HG03159 (cell line): ENCODE results near the gene DDR1.

Experiments used
- ATAC-seq: cut with Tn5 transposase; IDR thresholded peaks from one replicate; pipeline ENCODE4 v1.9.1; 2021; ENCODE audit warnings: mild to moderate bottlenecking, moderate library complexity; ENCODE audit not compliant: unreplicated experiment

DDR1 gene

DNA sequence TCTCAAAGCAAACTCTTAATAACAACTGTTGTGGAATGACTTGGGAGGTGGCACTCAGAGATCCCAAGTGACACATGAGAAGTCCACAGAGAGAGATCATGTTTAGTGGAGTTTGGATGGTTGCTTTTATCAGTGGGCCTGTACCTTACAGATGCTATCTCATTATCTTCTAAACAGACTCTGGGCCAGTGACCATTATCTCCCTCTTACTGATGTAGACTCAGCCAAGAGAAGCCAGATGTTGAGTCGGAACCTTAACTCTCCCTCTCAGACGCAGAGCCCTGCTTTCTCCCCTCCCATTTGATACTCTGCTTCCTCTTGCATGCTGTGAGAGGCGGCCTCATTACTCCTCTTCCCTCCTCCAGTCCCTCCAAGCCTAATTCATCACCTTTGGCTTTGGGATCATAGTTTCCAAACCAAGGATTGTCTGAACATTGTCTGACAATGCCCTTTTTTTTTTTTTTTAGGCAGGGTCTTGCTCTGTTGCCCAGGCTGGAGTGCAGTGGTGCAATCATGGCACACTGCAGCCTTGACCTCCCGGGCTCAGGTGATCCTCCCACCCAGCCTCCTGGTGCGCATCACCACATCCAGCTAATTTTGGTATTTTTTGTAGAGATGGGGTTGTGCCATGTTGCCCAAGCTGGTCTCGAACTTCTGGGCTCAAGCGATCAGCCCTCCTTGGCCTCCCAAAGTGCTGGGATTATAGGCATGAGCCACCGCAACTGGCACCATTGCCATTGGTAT lies 4.5 kb upstream of the DDR1 start:
- no peak for ATAC-seq

DNA sequence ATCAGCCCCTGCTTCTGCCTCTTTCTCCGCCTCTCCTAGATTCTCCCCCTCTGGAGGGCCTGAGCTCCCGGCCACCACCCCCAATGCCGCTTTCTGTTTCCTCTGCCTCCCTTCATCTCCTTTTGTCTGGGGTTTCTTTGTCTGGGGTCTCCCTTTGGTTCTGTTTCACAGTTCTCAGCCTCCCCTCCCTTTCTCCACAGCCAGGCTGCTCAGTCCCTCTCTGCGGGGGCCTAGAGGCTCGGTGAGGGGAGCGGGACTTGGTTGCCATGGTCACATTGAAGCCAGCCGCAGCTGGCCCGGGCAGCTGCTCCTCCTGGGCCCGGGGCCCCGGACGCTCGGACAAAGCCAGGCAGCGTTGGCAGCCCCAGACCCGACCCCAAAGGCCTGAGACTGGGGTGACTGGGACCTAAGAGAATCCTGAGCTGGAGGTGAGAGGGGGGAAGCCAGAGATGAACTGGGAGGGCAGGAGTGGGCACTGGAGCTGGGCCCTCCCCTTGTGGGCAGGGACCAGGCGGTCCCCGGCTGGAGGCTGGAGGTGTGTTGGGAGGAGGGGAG lies 3.5 kb upstream of the DDR1 start:
- no peak for ATAC-seq

DNA sequence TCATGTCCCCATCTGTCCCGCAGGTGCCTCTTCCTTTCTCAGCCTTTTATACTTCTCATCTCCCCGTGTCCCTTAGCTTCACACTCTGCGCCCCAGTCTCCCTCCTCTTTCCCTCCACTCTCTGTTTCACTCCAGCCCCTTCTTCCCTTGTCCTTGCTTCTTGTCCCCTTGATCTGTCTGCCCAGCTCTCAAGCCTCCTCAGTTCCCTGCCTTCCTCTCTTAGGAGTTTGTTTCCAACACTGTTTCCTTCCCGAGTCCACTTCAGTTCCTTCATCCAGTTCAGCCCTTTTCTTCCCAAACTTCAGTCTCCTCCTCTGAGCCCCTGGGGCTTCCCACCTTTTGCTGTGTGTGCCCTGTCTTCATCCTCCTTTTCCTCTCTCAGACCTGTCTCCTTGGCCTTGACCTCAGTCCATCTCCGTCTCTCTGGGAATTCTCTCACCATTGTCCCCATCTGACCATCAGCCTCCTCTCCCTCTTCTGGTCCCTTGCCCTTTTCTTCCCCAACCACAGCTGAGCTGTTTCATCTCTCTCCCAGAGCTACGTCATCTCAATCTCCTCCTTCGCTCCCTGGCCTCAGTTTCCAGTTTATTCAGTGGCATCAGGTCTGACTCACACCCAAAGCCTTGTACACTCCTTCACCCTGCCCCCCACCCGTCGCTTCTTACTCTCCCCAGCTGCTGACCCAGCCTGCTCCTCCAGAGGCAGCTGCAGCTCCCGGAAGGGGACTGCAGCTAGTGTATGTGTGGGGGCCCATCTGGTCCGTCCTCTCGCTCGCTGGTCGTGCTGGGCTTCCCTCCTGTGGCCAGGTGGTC lies 2.7 kb upstream of the DDR1 start:
- ATAC-seq = no peak

DNA sequence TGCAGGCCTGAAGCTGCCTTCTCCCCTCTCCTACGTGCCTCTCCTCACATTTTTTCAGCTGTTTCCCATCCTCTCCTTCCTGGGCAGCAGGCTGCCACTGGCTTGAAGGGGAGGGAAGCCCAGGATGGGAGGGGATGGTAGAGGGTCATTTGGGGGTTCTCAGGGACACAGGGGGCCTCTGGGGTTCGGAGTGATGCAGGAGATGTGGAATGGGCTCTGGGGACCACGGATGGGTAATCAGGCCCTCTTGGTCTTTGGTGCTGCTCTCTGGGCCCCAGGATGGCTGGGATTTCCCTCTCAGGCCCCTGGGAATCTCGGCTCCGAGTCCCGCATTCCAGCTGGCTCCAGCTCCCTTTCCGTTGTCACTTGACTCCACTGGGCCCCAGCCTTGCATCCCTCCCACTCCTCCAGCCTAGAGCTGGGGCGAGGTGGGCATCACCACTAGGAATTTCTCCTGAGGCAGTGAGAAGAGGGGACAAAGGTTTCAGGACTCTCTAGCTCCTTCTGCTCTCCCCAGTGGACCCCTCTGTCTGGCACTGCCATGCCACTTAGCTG lies 2.0 kb upstream of the DDR1 start:
- ATAC-seq = no peak

DNA sequence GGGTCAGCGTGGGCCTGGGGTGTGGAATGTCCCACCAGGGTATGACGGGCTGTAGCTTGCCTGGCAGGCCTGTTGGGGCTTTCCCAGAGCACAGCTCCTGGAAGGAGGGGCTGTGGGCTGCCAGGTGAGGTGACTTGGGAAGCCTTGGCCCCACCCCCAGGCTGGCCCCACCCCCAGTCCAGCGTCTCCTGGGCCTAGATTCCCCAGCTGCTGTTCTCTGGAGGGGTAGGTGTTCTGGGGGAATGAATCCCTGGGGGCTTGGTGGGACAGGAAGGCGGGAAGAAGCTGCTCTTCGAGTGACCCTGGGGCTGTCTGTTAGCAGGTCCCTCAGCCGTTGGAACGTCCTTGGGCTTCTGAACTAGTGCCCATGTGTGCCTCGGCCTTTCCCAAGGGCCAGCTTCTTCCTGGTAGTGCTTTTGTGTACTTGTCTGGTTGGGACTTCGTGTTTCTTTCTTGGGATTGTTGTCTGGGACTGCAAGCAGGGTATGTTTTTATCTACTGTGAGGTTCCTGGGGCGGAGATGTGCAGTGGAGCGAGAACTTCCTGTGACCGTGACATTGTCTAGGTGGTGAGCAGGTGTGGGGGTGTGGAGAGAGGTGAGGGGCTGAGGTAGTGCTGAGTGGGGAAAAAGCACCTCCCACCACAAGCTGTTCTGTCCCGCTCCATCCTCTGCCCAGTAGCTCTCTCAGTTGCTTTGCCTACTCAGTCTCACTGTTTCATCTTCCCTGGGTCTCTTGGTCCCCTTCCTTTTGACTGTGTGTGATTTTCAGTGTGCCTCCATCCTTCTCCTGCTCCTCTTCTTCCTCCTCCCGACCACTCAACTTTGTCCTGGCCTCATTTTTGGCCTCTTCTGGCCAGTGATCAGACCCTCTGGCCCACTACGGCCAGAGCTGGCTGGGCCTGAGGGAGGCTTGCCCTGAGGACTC lies 1.3 kb upstream of the DDR1 start:
- no peak for ATAC-seq

DNA sequence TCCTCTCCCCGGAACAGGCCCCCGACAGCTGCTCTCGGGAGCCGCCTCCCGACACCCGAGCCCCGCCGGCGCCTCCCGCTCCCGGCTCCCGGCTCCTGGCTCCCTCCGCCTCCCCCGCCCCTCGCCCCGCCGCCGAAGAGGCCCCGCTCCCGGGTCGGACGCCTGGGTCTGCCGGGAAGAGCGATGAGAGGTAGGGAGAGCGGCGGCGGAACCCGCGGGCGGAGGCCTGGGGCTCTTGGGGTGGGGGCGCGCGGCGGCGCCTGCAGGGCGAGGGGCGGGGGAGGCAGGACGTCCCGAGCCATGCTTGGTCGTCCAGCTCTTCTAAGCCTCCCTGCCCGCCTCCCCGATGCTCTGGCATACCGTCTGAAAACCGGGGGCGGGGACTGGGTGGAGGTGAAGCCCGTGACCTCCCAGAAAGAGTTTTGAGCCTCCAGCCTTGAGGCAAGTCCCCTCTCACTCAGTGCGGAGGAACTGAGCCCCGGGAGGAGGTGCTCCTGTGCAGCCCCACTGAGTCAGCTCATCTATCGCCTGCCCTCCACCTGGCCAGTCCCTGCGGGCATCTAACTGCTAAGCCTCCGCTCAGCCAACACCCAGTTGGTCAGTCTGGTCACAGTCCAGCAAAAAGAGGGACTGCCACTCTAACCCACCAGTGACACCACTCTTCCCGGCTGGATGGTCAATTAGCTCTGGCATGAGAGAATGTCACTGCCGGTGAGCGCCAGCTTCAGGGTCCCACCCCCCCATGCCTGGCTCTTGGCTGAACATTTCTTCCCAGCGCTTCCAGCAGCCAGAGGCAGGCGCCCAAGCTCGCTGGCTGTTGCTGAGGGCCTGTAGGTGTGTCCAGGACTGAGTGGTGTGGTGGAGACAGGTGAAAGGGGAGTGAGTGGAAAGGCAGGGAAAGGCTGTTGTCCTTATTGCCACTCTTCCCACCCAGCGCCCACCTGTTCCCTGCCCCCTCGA lies 482 bp downstream of the DDR1 start:
- ATAC-seq = no peak

DNA sequence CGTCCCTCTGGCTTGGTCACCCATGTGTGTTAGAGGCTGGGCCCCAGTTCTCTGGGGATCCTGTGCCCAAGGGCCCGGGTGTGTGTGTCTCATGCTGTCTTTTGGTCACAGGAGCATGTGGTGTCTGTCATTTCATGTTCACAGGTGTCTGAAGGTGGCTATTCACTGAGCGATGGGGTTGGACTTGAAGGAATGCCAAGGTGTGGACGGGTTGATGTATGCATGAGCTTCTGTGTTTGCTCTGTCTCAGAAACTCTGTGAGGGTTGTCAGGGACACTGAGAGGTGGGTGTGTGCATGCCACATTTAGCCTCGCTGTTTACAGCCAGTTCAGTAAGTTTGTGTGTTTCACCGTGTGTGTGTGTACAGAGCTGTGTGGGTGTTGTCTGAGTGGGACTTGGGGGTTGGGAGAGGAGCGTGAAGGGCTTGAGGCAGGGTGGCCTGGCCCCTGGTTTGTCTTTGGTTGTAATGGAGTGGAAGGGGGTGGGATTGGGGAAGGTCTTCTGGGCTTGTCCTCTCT lies 1.2 kb downstream of the DDR1 start:
- ATAC-seq = no peak

DNA sequence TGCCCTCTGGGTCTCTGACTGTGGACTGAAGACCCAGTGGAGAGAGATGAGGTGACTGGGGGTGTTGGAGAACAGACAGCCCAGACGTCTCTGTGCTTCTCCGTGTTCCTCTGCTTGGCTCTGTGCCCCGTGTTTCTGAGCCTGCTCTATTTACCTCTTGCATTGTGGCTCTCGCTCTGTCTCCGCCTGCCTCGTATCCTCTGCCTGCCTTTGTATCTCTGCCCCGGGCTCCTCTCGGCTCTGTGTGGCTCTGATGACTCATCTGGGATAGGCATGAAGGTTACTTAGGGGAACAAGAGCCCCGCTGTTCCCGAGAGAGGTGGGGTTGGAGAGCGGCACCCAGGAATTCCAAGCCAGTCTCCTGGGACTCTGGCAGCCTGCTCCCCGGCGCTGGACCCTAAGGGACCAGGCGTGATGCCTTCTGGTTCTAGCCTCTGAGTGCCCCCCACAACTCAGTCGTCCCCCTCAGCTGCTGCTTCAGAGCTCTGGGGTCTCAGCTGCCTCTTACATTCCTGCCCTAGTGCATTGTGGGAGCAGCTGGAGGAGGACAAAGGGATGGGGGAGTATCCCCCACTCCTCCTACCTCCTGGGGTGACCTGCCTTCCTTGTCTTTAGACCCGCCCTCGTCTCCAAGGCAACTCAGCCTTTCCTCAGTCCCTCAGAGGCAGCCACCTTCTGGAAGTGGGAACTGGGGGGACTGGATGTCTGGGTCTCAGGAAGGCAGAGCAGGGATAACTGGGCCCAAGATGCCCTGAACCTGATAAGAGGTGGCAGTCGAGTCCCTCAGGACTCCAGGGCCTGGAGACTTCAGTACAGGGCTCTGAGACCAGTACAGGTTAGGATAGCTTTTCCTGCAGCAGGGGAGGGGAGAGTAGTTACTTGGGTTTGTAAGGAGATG lies 1.9 kb downstream of the DDR1 start:
- no peak for ATAC-seq

DNA sequence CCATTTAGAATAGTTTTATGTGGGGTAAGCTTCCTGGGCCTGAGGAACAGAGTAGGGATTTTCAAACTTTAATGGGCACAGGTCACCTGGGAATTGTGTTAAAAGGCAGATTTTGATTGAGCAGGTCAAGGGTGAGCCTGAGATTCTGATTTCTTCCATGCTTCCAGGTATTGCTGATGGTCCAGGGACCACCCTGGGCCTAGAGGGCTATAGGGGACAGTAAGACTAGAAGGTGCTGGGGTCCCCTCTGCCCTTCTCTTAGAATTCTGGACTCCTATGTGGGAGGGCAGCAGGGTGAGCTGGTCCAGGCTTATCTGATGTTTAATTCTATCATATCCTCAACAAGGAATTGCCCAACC lies 2.6 kb downstream of the DDR1 start:
- no peak for ATAC-seq

DNA sequence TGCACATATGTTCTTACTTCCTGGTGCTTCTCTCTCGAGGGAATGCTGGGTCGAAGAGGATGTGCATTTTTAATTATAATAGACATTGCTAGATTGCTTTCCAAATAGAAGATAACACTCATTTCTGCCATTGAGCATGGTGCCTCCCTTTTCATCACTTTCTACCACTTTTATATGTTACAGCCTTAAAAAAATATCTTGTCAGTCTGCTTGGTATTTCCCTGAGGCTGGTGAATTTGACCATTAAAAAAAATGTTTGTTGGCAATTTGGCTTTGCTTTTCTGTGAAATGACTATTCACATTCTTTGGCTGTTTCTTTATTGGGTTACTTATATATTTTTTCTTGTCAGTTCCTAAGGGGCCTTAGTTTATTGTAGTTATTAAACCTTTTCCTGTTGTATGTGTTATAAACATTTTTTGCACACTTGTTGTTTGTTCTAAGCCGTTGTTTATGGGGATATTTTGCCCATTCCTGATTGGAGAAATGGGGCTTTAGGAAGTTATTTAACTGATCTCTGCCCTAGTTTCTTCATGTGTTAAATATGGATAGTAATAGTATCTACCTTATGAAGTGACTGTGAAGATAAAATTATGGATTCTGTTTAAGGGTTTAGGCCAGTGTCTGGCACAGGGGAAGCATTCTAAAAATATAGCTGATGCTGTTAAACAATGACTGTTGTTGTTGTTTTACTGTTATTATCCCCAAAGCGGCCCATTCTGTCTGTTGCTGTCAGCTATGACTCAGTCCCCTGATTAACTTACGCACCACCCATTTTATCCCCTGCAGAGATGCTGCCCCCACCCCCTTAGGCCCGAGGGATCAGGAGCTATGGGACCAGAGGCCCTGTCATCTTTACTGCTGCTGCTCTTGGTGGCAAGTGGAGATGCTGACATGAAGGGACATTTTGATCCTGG lies 3.8 kb downstream of the DDR1 start:
- no peak for ATAC-seq

DNA sequence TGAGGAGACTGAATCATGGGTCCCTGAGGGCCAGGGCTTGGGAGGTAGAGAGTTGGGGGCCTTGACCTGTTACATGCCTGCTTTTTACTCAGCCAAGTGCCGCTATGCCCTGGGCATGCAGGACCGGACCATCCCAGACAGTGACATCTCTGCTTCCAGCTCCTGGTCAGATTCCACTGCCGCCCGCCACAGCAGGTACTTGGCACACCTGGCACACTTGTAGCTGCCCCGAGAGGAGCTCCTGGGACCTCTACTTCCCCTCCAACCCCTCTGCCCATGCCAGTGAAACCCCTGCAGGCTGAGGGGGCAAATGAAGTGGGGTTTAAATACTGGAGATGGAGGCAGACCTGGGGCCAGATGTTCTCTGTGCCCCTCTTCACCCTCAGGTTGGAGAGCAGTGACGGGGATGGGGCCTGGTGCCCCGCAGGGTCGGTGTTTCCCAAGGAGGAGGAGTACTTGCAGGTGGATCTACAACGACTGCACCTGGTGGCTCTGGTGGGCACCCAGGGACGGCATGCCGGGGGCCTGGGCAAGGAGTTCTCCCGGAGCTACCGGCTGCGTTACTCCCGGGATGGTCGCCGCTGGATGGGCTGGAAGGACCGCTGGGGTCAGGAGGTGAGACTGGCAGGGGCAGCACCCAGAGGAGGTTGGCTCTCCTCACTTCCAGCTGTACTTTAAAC lies 4.6 kb downstream of the DDR1 start:
- no peak for ATAC-seq

DNA sequence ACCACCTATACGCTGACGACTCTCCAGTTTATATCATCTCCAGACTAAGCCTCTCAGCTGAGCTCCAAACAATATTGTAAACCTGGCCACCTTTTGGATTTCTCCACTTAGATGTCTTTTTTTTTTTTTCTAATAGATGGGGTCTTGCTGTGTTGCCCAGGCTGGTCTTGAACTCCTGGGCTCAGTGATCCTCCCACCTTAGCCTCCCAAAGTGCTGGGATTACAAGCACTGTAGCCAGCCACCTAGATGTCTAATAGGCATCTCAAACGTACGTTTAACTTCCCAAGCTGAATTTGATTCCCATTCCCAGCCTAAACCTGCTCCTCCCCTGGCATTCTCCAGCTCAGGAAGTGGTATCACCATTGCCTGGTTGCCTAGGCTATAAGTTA lies 5.2 kb downstream of the DDR1 start:
- no peak for ATAC-seq

DNA sequence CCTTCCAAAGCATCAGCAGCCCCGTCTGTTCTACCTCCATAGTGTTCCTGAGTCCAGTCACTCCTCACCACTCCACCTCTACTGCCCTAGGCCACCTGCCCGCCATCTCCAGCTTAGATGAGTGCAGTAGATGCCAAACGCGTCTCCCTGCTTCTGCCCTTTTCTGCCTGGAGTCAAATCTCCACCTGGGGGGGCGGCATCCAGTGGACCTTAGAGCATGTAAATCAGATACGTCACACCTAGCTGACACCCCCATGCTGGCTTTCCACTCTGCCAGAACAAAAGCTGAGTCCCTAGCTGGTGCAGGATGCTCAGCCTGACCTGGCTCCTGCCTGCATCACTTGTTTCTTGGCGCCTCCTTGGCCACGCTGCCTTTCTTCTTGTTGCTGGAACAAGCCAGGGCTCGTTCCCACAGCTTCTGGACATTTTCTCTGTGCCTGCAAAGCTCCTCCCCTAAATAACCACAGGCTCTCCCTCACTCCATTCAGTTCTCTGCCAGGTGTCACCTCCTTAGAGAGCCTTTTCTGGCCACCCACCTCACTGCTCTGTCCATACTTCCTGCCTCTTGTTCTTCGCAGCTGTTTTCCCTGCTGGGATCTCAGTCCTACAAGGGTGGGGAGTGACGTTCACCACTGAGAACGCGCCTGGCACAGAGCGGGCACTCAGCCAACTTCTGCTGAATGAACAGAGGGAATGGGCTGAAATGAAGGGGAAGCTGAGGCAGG lies 5.8 kb downstream of the DDR1 start:
- no peak for ATAC-seq

DNA sequence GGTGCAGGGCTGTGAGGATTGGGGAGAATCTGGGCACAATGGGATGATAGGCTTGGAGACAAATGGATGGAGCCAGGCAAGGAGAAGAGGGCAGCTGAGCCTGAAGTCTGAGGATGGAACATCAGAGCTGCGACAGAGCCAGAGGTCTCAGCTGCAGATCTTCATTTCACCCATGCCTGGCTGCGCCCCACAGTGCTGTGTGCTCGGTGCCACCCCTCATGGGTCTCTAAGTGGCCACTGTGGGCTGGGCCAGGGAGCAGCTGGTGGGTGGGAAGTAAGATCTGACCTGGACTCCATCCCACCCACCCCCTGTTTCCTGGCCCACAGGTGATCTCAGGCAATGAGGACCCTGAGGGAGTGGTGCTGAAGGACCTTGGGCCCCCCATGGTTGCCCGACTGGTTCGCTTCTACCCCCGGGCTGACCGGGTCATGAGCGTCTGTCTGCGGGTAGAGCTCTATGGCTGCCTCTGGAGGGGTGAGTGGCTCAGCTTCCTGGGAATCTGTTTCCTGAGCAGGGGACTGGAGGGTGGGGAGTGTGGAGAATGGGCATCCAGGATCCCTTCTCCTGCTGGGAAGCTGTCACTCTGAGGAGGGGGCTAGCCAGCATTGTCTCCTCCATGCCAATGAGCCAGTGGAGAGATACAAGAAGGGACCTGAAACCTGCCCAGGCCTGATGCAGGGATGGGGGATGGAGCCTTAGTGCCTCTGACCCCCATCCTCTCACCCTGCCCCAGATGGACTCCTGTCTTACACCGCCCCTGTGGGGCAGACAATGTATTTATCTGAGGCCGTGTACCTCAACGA lies 6.5 kb downstream of the DDR1 start:
- ATAC-seq = no peak

DNA sequence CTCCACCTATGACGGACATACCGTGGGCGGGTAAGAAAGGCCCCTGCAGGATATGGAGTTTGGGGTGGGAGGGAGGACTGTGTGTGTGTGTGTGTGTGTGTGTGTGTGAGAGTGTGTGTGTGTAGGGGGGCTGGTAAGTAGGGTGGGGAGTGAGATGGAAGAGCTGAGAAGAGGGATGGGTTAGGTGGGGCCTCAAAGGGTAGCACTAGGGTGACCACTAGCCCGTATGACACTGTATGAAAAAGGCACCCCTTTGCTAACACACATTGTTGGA lies 7.1 kb downstream of the DDR1 start:
- no peak for ATAC-seq
